ENCODE measurements around the gene KRTAP25-1.

The KRTAP25-1 gene

GRCh38 chr21:30271611-30272010 lies 17.7 kb downstream of the KRTAP25-1 start:
- no peak for TF ChIP-seq CTCF (IDR thresholded peaks at IDR 0.05; ENCODE audit: insufficient read depth, low read depth, low read length, missing control alignments)
- no peak for DNase-seq (ENCODE audit: low read depth)
- H3K4me3 ChIP-seq (ENCODE audit: low read depth, low read length): no peak overlapping the region

GRCh38 chr21:30271156-30271555 lies 18.2 kb downstream of the KRTAP25-1 start:
- DNase-seq (ENCODE audit: low read depth): no peak
- no peak overlapping the region for H3K4me3 ChIP-seq (ENCODE audit: low read depth, low read length)
- TF ChIP-seq CTCF (IDR thresholded peaks at IDR 0.05; ENCODE audit: insufficient read depth, low read depth, low read length, missing control alignments): no peak

- H3K4me3 ChIP-seq (ENCODE audit: low read depth, low read length): no peak overlapping the region
- DNase-seq (ENCODE audit: low read depth): no peak
- TF ChIP-seq CTCF (IDR thresholded peaks at IDR 0.05; ENCODE audit: insufficient read depth, low read depth, low read length, missing control alignments): no peak
Measured at GRCh38 chr21:30269803-30270530, 19.3 kb downstream of the KRTAP25-1 start.

- DNase-seq (ENCODE audit: low read depth): peak; percentile 26
- no peak overlapping the region for H3K4me3 ChIP-seq (ENCODE audit: low read depth, low read length)
- peak; percentile 35 for TF ChIP-seq CTCF (IDR thresholded peaks at IDR 0.05; ENCODE audit: insufficient read depth, low read depth, low read length, missing control alignments)
Measured at GRCh38 chr21:30268608-30269197, 20.6 kb downstream of the KRTAP25-1 start.

GRCh38 chr21:30257773-30258172 lies 31.5 kb downstream of the KRTAP25-1 start:
- DNase-seq (ENCODE audit: low read depth): peak; percentile 16
- TF ChIP-seq CTCF (IDR thresholded peaks at IDR 0.05; ENCODE audit: insufficient read depth, low read depth, low read length, missing control alignments): peak; percentile 11
- no peak overlapping the region for H3K4me3 ChIP-seq (ENCODE audit: low read depth, low read length)

- TF ChIP-seq CTCF (IDR thresholded peaks at IDR 0.05; ENCODE audit: insufficient read depth, low read depth, low read length, missing control alignments): no peak
- no peak for DNase-seq (ENCODE audit: low read depth)
- H3K4me3 ChIP-seq (ENCODE audit: low read depth, low read length): no peak overlapping the region
Measured at GRCh38 chr21:30256100-30256499, 33.2 kb downstream of the KRTAP25-1 start.

Data from GM12865 (cell line).